ENCODE measurements around the gene CCDC149.

The CCDC149 gene

DNA sequence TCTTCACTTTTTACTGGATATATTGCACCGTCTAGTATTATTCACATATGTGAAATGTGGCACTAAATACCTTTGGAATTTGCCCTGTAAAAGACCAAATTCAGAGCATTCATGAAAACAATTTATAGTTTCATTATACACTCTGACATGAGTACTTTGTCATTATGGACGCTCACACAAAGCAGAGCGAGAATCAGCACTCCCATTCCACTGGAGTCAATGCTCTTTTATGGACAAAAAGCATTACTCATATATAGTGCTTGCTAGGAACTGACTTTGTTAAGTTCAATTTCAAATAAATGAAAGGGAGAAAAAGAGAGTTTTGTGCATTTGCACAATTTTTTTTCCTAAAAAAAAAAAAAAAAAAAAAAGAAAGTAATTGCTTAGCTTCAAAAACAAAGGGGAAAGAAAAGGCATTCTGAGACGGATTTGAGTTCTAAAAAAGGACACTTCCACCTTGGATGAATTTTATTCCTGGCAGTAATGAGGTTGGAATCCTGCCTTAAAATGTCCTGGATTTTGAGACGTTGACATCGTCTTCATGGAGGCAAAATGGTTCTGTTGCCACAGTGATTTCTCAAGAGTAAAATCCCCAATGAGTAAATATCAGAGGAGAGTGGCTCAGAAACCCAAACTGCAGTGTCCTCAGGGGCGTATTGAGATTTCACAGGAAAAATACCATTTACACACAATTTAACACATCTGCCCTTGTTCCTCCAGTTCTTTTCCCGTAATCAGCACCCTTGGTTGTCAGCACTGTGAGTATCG is 34.8 kb downstream of the CCDC149 start:
- no peak overlapping the region for H3K4me3 Mint-ChIP-seq
- no peaks in the 10 kb centered on the region for H3K36me3 Mint-ChIP-seq (ENCODE audit: low read depth)
- no peaks in the 10 kb centered on the region for H3K27me3 Mint-ChIP-seq
- H3K9me3 Mint-ChIP-seq, result no peaks in the 10 kb centered on the region
- no peak overlapping the region for H3K27ac Mint-ChIP-seq
- no peaks in the 10 kb centered on the region for H3K4me1 Mint-ChIP-seq (ENCODE audit: low read depth)

DNA sequence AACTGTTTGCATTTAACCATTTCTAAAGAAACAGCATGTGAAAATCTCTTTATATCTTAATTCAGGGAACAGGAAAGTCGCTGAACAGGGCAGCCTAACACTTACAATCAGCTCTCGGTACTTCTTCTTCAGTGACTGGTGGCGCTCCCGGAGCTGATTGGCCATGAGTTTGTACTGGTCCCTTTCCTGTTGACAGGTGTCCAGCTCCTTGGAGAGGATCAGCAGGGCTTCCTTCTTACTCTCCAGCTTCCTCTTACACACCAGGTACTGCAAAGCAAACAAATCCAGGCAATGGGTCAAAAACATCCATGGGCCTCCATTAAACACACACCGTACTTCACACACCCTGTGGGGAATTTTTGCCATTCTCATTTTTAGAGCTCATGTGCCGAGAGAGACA is 36.4 kb downstream of the CCDC149 start:
- H3K36me3 Mint-ChIP-seq (ENCODE audit: low read depth), result no peaks in the 10 kb centered on the region
- no peak overlapping the region for H3K27ac Mint-ChIP-seq
- no peaks in the 10 kb centered on the region for H3K4me1 Mint-ChIP-seq (ENCODE audit: low read depth)
- no peaks in the 10 kb centered on the region for H3K27me3 Mint-ChIP-seq
- H3K4me3 Mint-ChIP-seq, result no peak overlapping the region
- no peaks in the 10 kb centered on the region for H3K9me3 Mint-ChIP-seq

DNA sequence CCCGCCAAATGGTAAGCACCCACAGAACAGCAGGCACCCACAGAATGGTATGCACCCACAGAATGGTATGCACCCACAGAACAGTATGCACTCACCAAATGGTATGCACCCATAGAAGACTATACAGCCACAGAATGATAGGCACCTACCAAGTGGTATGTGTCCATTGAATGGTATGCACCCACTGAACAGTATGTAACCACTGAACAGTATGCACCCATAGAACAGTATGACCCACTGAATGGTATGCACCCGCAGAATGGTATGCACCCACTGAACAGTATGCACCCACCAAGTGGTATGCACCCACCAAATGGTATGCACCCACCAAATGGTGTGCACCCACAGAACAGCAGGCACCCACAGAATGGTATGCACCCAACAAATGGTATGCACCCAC is 40.1 kb downstream of the CCDC149 start:
- no peak overlapping the region for H3K4me3 Mint-ChIP-seq
- H3K27ac Mint-ChIP-seq, result no peak overlapping the region
- H3K9me3 Mint-ChIP-seq, result no peaks in the 10 kb centered on the region
- no peaks in the 10 kb centered on the region for H3K27me3 Mint-ChIP-seq
- no peaks in the 10 kb centered on the region for H3K36me3 Mint-ChIP-seq (ENCODE audit: low read depth)
- no peaks in the 10 kb centered on the region for H3K4me1 Mint-ChIP-seq (ENCODE audit: low read depth)

DNA sequence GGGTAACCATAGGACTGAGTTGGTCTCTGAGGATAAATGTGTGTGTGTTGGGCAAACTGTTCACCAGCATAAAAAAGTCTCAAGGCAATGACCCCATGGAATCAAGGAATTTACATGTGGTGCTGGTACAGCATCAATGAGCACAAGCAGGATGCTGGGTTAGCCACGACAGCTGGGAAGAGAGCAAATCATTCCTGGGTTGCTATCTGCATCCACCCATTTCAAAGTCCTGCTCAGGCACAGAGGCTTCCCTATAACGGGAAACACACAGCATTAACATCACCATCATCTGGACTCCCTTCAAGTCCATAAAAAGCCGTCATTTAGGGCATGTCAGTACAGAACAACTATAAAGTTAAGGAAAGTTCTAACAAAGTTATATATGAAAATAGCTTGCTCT is 41.6 kb downstream of the CCDC149 start:
- Mint-ChIP-seq H3K27me3 (no peaks in the 10 kb centered on the region), H3K4me1 (ENCODE audit: low read depth) (no peaks in the 10 kb centered on the region), H3K27ac (no peak overlapping the region), H3K9me3 (no peaks in the 10 kb centered on the region), H3K36me3 (ENCODE audit: low read depth) (no peaks in the 10 kb centered on the region), H3K4me3 (no peak overlapping the region)

GRCh38 chr4:24867766-24868296 is 45.0 kb downstream of the CCDC149 start:
- H3K27me3 Mint-ChIP-seq, result no peaks in the 10 kb centered on the region
- no peaks in the 10 kb centered on the region for H3K4me1 Mint-ChIP-seq (ENCODE audit: low read depth)
- H3K4me3 Mint-ChIP-seq, result no peak overlapping the region
- H3K36me3 Mint-ChIP-seq (ENCODE audit: low read depth), result no peaks in the 10 kb centered on the region
- H3K9me3 Mint-ChIP-seq, result peaks cover 10% of the 10 kb centered on the region
- H3K27ac Mint-ChIP-seq, result no peak overlapping the region

DNA sequence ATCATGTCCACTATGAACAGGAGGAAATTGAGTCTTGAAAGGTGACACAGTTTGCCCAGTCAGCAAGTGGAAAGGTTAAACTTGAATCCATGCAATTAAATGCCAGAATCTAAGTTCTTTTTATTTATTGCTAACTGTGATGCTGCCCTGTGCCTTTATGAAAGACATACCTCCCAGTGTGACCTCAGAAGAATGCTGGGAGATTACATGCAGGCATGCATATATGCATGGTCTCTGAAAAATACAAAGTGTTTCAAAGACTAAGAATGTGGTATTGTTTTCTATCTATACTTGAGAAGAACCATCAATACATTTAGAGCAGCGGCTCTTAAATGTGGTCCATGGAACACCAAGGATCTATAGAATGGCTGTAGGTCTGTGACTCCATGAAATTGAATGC is 45.6 kb downstream of the CCDC149 start:
- H3K36me3 Mint-ChIP-seq (ENCODE audit: low read depth), result no peaks in the 10 kb centered on the region
- H3K27me3 Mint-ChIP-seq, result no peaks in the 10 kb centered on the region
- H3K27ac Mint-ChIP-seq, result no peak overlapping the region
- H3K4me3 Mint-ChIP-seq, result no peak overlapping the region
- peaks cover 14% of the 10 kb centered on the region for H3K9me3 Mint-ChIP-seq
- no peaks in the 10 kb centered on the region for H3K4me1 Mint-ChIP-seq (ENCODE audit: low read depth)

DNA sequence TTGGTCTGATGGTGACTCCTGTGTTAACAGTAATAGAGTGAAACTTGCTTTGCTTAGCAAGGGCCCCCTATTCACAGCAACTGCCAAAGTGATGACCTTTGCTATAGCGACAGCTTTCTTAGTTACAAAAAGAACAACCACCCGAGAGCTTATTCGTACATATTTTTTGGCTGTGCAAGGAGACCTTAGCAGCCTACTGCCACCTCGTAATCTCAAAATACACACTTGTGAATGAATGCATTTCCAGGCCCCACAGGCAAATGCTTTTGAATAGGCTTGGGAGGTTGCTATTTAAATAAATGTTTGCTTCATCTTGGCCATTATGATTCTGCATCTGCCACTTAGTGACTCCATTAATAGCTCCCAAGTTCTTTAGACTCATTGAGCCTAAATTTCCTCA is 47.4 kb downstream of the CCDC149 start:
- no peaks in the 10 kb centered on the region for H3K27me3 Mint-ChIP-seq
- no peaks in the 10 kb centered on the region for H3K36me3 Mint-ChIP-seq (ENCODE audit: low read depth)
- H3K9me3 Mint-ChIP-seq, result peaks cover 14% of the 10 kb centered on the region
- H3K4me1 Mint-ChIP-seq (ENCODE audit: low read depth), result no peaks in the 10 kb centered on the region
- no peak overlapping the region for H3K27ac Mint-ChIP-seq
- no peak overlapping the region for H3K4me3 Mint-ChIP-seq

GRCh38 chr4:24863799-24864198 is 49.0 kb downstream of the CCDC149 start:
- Mint-ChIP-seq H3K9me3 (peaks cover 14% of the 10 kb centered on the region), H3K4me3 (no peak overlapping the region), H3K36me3 (ENCODE audit: low read depth) (no peaks in the 10 kb centered on the region), H3K4me1 (ENCODE audit: low read depth) (no peaks in the 10 kb centered on the region), H3K27ac (no peak overlapping the region), H3K27me3 (no peaks in the 10 kb centered on the region)

GRCh38 chr4:24862073-24862751 is 50.6 kb downstream of the CCDC149 start:
- Mint-ChIP-seq H3K27me3 (no peaks in the 10 kb centered on the region), H3K36me3 (ENCODE audit: low read depth) (no peaks in the 10 kb centered on the region), H3K27ac (no peak overlapping the region), H3K4me1 (ENCODE audit: low read depth) (no peaks in the 10 kb centered on the region), H3K9me3 (peaks cover 14% of the 10 kb centered on the region), H3K4me3 (no peak overlapping the region)

DNA sequence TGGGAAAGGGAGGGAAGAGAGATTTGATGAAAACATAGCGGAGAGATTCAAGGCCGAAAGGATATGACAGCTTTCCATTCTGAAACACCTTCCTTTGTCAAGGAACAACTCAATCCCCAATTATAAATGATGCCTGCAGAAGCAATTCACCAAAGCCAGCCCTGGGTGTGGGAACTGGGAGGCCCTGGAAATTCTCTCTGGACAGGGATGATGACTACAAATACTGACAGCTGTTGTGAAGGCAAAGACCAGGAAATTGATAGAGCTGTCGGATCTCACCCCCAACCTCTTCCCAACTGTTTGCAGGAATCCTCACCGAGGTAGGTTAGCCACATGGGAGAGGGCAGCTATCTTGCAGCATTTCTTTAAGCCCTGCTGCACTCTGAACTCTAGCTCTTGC is 54.3 kb downstream of the CCDC149 start:
- H3K4me3 Mint-ChIP-seq, result no peak overlapping the region
- H3K27me3 Mint-ChIP-seq, result peaks cover 3% of the 10 kb centered on the region
- peaks cover 5% of the 10 kb centered on the region for H3K9me3 Mint-ChIP-seq
- no peaks in the 10 kb centered on the region for H3K4me1 Mint-ChIP-seq (ENCODE audit: low read depth)
- H3K27ac Mint-ChIP-seq, result no peak overlapping the region
- H3K36me3 Mint-ChIP-seq (ENCODE audit: low read depth), result no peaks in the 10 kb centered on the region

GRCh38 chr4:24858026-24858425 is 54.8 kb downstream of the CCDC149 start:
- Mint-ChIP-seq H3K27me3 (peaks cover 3% of the 10 kb centered on the region), H3K9me3 (peaks cover 5% of the 10 kb centered on the region), H3K4me3 (no peak overlapping the region), H3K27ac (no peak overlapping the region), H3K36me3 (ENCODE audit: low read depth) (no peaks in the 10 kb centered on the region), H3K4me1 (ENCODE audit: low read depth) (no peaks in the 10 kb centered on the region)

- Mint-ChIP-seq H3K4me1 (ENCODE audit: low read depth) (no peaks in the 10 kb centered on the region), H3K27ac (no peak overlapping the region), H3K36me3 (ENCODE audit: low read depth) (no peaks in the 10 kb centered on the region)
Measured at GRCh38 chr4:24856586-24856985, 56.3 kb downstream of the CCDC149 start.

DNA sequence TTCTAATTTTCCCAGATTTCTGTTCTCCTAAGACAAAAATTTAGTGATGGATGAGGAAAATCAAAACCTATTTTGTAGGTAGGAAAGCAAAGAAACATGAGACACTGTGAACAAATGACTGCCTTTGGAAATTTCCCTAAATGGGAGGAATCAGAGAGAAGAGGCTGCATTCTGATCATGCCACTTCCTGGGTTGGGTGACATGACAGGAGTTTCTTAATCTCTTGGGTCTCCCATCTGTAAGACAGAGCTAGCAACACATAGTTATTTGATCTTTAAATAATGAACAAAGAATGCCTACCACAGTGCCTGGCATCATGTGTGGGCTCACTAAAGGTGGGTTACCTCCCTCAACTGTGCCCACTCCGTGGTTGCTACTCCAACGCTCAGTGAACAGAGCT is 57.1 kb downstream of the CCDC149 start:
- H3K27me3 Mint-ChIP-seq, result peaks cover 3% of the 10 kb centered on the region
- no peaks in the 10 kb centered on the region for H3K9me3 Mint-ChIP-seq
- no peaks in the 10 kb centered on the region for H3K4me1 Mint-ChIP-seq (ENCODE audit: low read depth)
- no peak overlapping the region for H3K27ac Mint-ChIP-seq
- no peak overlapping the region for H3K4me3 Mint-ChIP-seq
- no peaks in the 10 kb centered on the region for H3K36me3 Mint-ChIP-seq (ENCODE audit: low read depth)

More at GRCh38 chr4:24856586-24856985, 56.3 kb downstream of the CCDC149 start:
- Mint-ChIP-seq H3K9me3 (no peaks in the 10 kb centered on the region), H3K27me3 (peaks cover 3% of the 10 kb centered on the region), H3K4me3 (no peak overlapping the region)

DNA sequence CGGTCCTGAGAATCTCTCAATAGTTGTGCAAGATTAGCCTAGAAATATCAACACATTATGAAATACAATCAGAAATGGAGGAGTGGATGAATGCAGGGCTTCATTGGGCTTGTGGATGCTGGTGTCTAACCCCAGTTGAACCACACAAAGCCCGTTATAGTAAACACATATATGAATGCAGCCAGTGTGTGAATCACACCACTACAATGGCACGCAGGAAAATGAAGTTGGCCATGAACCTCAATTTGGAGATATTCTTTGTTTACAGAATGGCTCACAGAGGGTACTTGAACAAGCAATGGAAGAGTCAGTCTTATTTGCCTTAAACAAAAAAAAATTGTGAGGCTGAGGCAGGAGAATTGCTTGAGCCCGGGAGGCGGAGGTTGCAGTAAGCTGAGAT is 59.7 kb downstream of the CCDC149 start:
- Mint-ChIP-seq H3K4me3 (no peak overlapping the region), H3K36me3 (ENCODE audit: low read depth) (no peaks in the 10 kb centered on the region), H3K27ac (no peak overlapping the region), H3K9me3 (no peaks in the 10 kb centered on the region), H3K27me3 (peaks cover 6% of the 10 kb centered on the region), H3K4me1 (ENCODE audit: low read depth) (no peaks in the 10 kb centered on the region)

- Mint-ChIP-seq H3K27me3 (peaks cover 6% of the 10 kb centered on the region), H3K4me1 (ENCODE audit: low read depth) (no peaks in the 10 kb centered on the region), H3K27ac (no peak overlapping the region), H3K9me3 (no peaks in the 10 kb centered on the region), H3K4me3 (no peak overlapping the region), H3K36me3 (ENCODE audit: low read depth) (no peaks in the 10 kb centered on the region)
Measured at GRCh38 chr4:24850674-24851073, 62.2 kb downstream of the CCDC149 start.
